ENCODE data around the gene TNFRSF14. TPM values are rescaled to one million over a fixed set of nuclear protein-coding genes. Genes with fewer than 3 reads are reported as not detected.

Gene TNFRSF14
- total RNA-seq, 2 experiments from 2014 or later, result 15.7 to 18.5 TPM

DNA sequence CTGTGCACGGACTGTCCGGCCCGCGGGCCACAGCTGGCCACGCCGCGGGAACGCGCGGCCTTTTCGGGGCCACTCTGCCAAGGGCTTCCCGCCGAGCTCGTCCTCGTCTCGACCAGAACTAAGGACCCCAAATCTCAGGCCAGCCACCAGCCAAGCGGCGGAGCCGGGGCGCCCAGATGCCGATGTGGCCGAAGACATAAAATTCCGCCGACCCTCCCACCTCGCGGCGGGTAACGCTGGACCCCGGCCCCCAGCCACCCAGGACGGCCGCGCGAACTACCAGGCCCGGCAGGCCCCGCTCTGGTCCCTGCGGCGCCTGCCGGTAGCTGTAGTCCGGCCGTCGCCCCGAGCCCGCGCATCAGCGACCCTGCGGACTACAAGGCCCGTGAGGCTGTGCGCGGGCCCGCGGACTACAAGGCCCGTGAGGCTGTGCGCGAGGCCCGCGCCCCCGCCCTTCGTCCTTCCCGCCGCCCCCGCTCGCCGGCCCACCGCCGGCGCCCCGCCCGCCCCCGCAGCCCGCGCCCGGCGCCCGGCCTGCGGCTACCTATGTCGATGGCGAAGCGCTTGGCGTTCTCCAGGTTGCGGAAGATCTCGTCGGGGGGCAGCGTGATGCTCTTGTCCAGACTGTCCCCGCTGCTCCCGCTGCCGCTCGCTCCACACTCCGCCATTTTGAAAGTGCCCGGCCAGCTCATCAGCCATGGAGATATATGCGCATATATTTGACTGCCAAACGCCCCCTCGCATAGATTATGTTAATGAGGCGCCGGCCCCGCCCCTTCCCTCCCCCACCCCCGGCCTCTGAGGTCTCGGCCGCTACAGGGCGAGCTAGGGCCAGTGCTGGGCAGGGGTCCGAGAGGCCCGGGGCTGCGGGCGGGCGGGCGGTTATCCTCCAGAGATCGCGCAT lies 30.0 kb upstream of the TNFRSF14 start, which contains the start of gene PANK4:
TSS of gene PANK4 (minus strand) at position 677 of the 904 bp plus-strand sequence. CDS start at position 668, 9 bp downstream.
- peak within 1 kb of the TSS; percentile 99 for H3K4me2 ChIP-seq (ENCODE audit: low read length)
- TF ChIP-seq, protein P1, sequence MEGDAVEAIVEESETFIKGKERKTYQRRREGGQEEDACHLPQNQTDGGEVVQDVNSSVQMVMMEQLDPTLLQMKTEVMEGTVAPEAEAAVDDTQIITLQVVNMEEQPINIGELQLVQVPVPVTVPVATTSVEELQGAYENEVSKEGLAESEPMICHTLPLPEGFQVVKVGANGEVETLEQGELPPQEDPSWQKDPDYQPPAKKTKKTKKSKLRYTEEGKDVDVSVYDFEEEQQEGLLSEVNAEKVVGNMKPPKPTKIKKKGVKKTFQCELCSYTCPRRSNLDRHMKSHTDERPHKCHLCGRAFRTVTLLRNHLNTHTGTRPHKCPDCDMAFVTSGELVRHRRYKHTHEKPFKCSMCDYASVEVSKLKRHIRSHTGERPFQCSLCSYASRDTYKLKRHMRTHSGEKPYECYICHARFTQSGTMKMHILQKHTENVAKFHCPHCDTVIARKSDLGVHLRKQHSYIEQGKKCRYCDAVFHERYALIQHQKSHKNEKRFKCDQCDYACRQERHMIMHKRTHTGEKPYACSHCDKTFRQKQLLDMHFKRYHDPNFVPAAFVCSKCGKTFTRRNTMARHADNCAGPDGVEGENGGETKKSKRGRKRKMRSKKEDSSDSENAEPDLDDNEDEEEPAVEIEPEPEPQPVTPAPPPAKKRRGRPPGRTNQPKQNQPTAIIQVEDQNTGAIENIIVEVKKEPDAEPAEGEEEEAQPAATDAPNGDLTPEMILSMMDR (conservative IDR thresholded peaks at IDR 0.05; ENCODE audit: low read length), result no peak
- no peak for TF ChIP-seq EZH2phosphoT487 (IDR thresholded peaks at IDR 0.05; ENCODE audit: borderline replicate concordance, low read depth, low read length)
- H3K4me1 ChIP-seq (ENCODE audit: insufficient read depth, low read length, poor library complexity, severe bottlenecking), result peaks cover 26% of the 10 kb centered on the region
- no TSS peak for BruUV-seq (replicated peaks)
- intact Hi-C loops (cut with micrococcal nuclease; ENCODE audit: unreplicated experiment), result loop anchor here (1.0 to 2.0 kb wide), 3 partner anchors 21 to 112 kb away; no protein-coding TSS in a partner anchor
- no peaks in the 10 kb centered on the region for H3K9me3 ChIP-seq (ENCODE audit: low read length)
- peaks cover 40% of the 10 kb centered on the region for H3K79me2 ChIP-seq (ENCODE audit: insufficient read depth, low read depth, low read length)
- no peak within 1 kb of the TSS; the same call in 1 of the 2 replicates for H2AFZ ChIP-seq (ENCODE audit: low read length)
- peaks cover 13% of the 10 kb centered on the region for H4K20me1 ChIP-seq (ENCODE audit: insufficient read depth, low read length)
- peaks cover 4% of the 10 kb centered on the region for H3K36me3 ChIP-seq (ENCODE audit: insufficient read depth, low read length)
- ChIA-PET POLR2A (interaction anchor here (1.0 to 1.1 kb wide), 2 partner anchors 19 to 32 kb away, joined by 6 to 11 read pairs; no protein-coding TSS in a partner anchor), CTCF (ENCODE audit: unreplicated experiment) (interaction anchor here (0.6 to 1.0 kb wide), 3 partner anchors 13 to 59 kb away, joined by 3 to 7 read pairs (median 6); no protein-coding TSS in a partner anchor)
- no peaks in the 10 kb centered on the region for H3K9me2 ChIP-seq (ENCODE audit: insufficient read depth, low read length)
- peak; percentile 96 for DNase-seq (ENCODE audit: low spot score)
- H3K27ac ChIP-seq (ENCODE audit: low read depth, low read length, poor library complexity, severe bottlenecking), result peak within 1 kb of the TSS; percentile 38
- peak within 1 kb of the TSS; percentile 100 for H3K4me3 ChIP-seq (ENCODE audit: low read depth, low read length, poor library complexity, severe bottlenecking)

DNA sequence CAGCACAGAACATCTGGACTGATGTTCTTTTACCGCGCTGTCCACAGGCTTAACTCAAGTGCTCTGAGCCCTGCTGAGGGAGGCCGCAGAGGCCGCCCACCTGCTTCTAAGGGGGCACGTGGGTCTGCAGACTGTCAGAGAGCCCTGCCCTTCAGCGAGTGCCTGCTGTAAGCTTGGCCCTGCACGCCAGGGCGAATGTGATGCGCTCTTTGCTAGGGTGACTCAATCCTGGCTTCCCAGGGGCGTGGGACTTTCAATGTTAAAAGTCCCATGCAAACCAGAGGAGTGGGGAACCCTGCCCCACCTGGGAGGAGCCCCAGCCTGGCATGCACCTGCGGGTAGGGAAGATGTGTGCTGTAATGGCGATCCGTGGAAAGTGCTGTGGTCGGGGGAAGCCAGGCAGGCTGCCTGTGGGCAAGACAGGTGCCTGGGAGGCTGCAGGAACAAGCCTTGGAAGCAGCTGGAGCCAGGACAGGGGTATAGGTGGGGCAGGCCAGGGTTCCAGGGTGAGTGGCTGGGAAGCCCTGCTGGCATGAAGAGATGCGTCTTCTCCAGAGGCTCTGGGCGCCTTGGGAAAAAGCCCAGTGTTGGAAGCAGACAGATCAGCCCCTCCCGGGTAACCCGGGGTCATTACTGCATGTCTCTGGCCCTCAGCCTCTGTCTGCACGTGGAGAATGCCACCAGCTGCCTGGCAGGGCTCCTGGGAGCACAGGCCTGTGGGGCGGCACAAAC lies 29.2 kb upstream of the TNFRSF14 start:
- TF ChIP-seq, protein P1 (conservative IDR thresholded peaks at IDR 0.05; ENCODE audit: low read length), result no peak
- no peak for TF ChIP-seq EZH2phosphoT487 (IDR thresholded peaks at IDR 0.05; ENCODE audit: borderline replicate concordance, low read depth, low read length)
- H3K4me1 ChIP-seq (ENCODE audit: insufficient read depth, low read length, poor library complexity, severe bottlenecking), result peaks cover 26% of the 10 kb centered on the region
- ChIA-PET CTCF (ENCODE audit: unreplicated experiment) (interaction anchor here (1.0 kb wide), 1 partner anchor 12 kb away, joined by 7 read pairs; no protein-coding TSS in a partner anchor), POLR2A (interaction anchor here (1.0 to 1.1 kb wide), 2 partner anchors 18 to 33 kb away, joined by 6 to 11 read pairs; no protein-coding TSS in a partner anchor)
- H4K20me1 ChIP-seq (ENCODE audit: insufficient read depth, low read length), result peaks cover 13% of the 10 kb centered on the region
- H3K9me2 ChIP-seq (ENCODE audit: insufficient read depth, low read length), result no peaks in the 10 kb centered on the region
- H3K36me3 ChIP-seq (ENCODE audit: insufficient read depth, low read length), result no peaks in the 10 kb centered on the region
- H2AFZ ChIP-seq (ENCODE audit: low read length), result no peak overlapping the region; the same call in 1 of the 2 replicates
- H3K4me2 ChIP-seq (ENCODE audit: low read length), result peak overlapping the region; percentile 63
- intact Hi-C loops (cut with micrococcal nuclease; ENCODE audit: unreplicated experiment), result loop anchor here (1.0 to 2.0 kb wide), 3 partner anchors 20 to 113 kb away; no protein-coding TSS in a partner anchor
- H3K27ac ChIP-seq (ENCODE audit: low read depth, low read length, poor library complexity, severe bottlenecking), result no peak overlapping the region
- peaks cover 40% of the 10 kb centered on the region for H3K79me2 ChIP-seq (ENCODE audit: insufficient read depth, low read depth, low read length)
- peak overlapping the region; percentile 100 for H3K4me3 ChIP-seq (ENCODE audit: low read depth, low read length, poor library complexity, severe bottlenecking)
- DNase-seq (ENCODE audit: low spot score), result no peak
- no TSS peak for BruUV-seq (replicated peaks)
- no peaks in the 10 kb centered on the region for H3K9me3 ChIP-seq (ENCODE audit: low read length)
